ENCODE data around the gene GDPD1. TPM values are rescaled to one million over a fixed set of nuclear protein-coding genes. Genes with fewer than 3 reads are reported as not detected.

The GDPD1 gene
- total and polyA plus RNA-seq, 9 donors: 1.0 to 2.6 (median 1.5) TPM

GRCh38 chr17:59186850-59187249 lies 33.5 kb upstream of the GDPD1 start:
- no peaks in the 10 kb centered on the region for H3K4me1 ChIP-seq (ENCODE audit: insufficient read depth)
- 96 to 99% (median 99%) methylated on average over 3 of the region's 3 CpGs for whole genome bisulfite sequencing, 3 donors
- no peaks in the 10 kb centered on the region for H3K9me3 ChIP-seq
- intact Hi-C loops (cut with DNase I): no loop called here
- H3K4me3 ChIP-seq: no peak overlapping the region
- DNase-seq: no peak
- TF ChIP-seq POLR2A (IDR thresholded peaks at IDR 0.05) (no peak), EP300 (IDR thresholded peaks at IDR 0.05) (no peak), CTCF (IDR thresholded peaks at IDR 0.05) (no peak)
- no peaks in the 10 kb centered on the region for H3K36me3 ChIP-seq
- no peak overlapping the region for H3K27ac ChIP-seq
- no peaks in the 10 kb centered on the region for H3K27me3 ChIP-seq

- no peak overlapping the region for H3K27ac ChIP-seq
- no peaks in the 10 kb centered on the region for H3K36me3 ChIP-seq
- H3K27me3 ChIP-seq: no peaks in the 10 kb centered on the region
- no peak for DNase-seq
- intact Hi-C loops (cut with DNase I): no loop called here
- 75 to 82% (median 77%) methylated on average over 2 of the region's 2 CpGs for WGBS, 3 donors
- no peaks in the 10 kb centered on the region for H3K9me3 ChIP-seq
- H3K4me1 ChIP-seq (ENCODE audit: insufficient read depth): no peaks in the 10 kb centered on the region
- H3K4me3 ChIP-seq: no peak overlapping the region
- TF ChIP-seq EP300 (IDR thresholded peaks at IDR 0.05): no peak
Measured at GRCh38 chr17:59190806-59191205, 29.5 kb upstream of the GDPD1 start.

- no peaks in the 10 kb centered on the region for H3K27me3 ChIP-seq
- H3K27ac ChIP-seq: no peak overlapping the region
- WGBS, 3 donors: 90 to 96% (median 91%) methylated on average over 3 of the region's 3 CpGs
- H3K4me1 ChIP-seq (ENCODE audit: insufficient read depth): no peaks in the 10 kb centered on the region
- no peak for TF ChIP-seq POLR2A (IDR thresholded peaks at IDR 0.05)
- no peak for TF ChIP-seq CTCF (IDR thresholded peaks at IDR 0.05)
- TF ChIP-seq EP300 (IDR thresholded peaks at IDR 0.05): no peak
- no peak for DNase-seq
- no peaks in the 10 kb centered on the region for H3K9me3 ChIP-seq
- no peaks in the 10 kb centered on the region for H3K36me3 ChIP-seq
- H3K4me3 ChIP-seq: no peak overlapping the region
- intact Hi-C loops (cut with DNase I): no loop called here
Measured at GRCh38 chr17:59193336-59193862, 26.9 kb upstream of the GDPD1 start.

- WGBS, 3 donors: 91 to 96% (median 92%) methylated on average over 4 of the region's 4 CpGs
- Histone ChIP-seq H3K4me1 (ENCODE audit: insufficient read depth) (no peaks in the 10 kb centered on the region), H3K27me3 (no peaks in the 10 kb centered on the region), H3K9me3 (no peaks in the 10 kb centered on the region), H3K4me3 (no peak overlapping the region), H3K27ac (no peak overlapping the region), H3K36me3 (no peaks in the 10 kb centered on the region)
- no peak for TF ChIP-seq POLR2A (IDR thresholded peaks at IDR 0.05)
- TF ChIP-seq EP300 (IDR thresholded peaks at IDR 0.05): no peak
- no peak for TF ChIP-seq CTCF (IDR thresholded peaks at IDR 0.05)
- intact Hi-C loops (cut with DNase I): no loop called here
- no peak for DNase-seq
Measured at GRCh38 chr17:59199398-59199797, 20.9 kb upstream of the GDPD1 start.

GRCh38 chr17:59202320-59202719 lies 18.0 kb upstream of the GDPD1 start:
- Histone ChIP-seq H3K9me3 (no peaks in the 10 kb centered on the region), H3K27ac (no peak overlapping the region), H3K4me3 (no peak overlapping the region), H3K4me1 (ENCODE audit: insufficient read depth) (no peaks in the 10 kb centered on the region), H3K27me3 (no peaks in the 10 kb centered on the region), H3K36me3 (no peaks in the 10 kb centered on the region)
- intact Hi-C loops (cut with DNase I): no loop called here
- no peak for TF ChIP-seq EP300 (IDR thresholded peaks at IDR 0.05)
- TF ChIP-seq CTCF (IDR thresholded peaks at IDR 0.05): no peak
- TF ChIP-seq POLR2A (IDR thresholded peaks at IDR 0.05): no peak
- 93 to 100% (median 98%) methylated on average over 1 of the region's 1 CpG for WGBS, 3 donors
- no peak for DNase-seq
